Small intestine (tissue), 7 donors: ENCODE results near the gene GPC2. TPM values are rescaled to one million over a fixed set of nuclear protein-coding genes. Genes with fewer than 3 reads are reported as not detected.

Experiments used
- DNase-seq, 2 donors: peaks; one replicate each; pipeline versions ENCODE4 v3.0.0 to v3.0.0-alpha.2; 2013
- FAIRE-seq: peaks from 2 replicates; lab custom pipeline; 2012; peaks lifted over from hg19 to GRCh38; lab: Jason Lieb, UNC
- H3K27ac ChIP-seq, 3 donors: one replicate each; pipeline ENCODE4 v1.5.1; 2013; ENCODE audit warnings: low read length in 2 of 3, mild to moderate bottlenecking in 2 of 3, control low read depth in 1 of 3, inconsistent platforms in 1 of 3, low read depth in 1 of 3, moderate library complexity in 1 of 3
- H3K27me3 ChIP-seq, 3 donors: one replicate each; pipeline ENCODE4 v1.6.1; 2013; ENCODE audit warnings: low read length in 3 of 3, inconsistent platforms in 1 of 3; ENCODE audit not compliant: control insufficient read depth in 3 of 3, insufficient read depth in 3 of 3
- H3K36me3 ChIP-seq, 3 donors: one replicate each; pipeline ENCODE4 v1.6.1; 2013; ENCODE audit warnings: low read length in 3 of 3, inconsistent platforms in 1 of 3, low read depth in 1 of 3, mild to moderate bottlenecking in 1 of 3, moderate library complexity in 1 of 3; ENCODE audit not compliant: control insufficient read depth in 3 of 3, insufficient read depth in 2 of 3
- H3K4me1 ChIP-seq, 3 donors: one replicate each; pipeline ENCODE4 v1.6.1; 2013; ENCODE audit warnings: low read length in 2 of 3, inconsistent platforms in 1 of 3, low read depth in 1 of 3, mild to moderate bottlenecking in 1 of 3, moderate library complexity in 1 of 3; ENCODE audit not compliant: control insufficient read depth in 3 of 3, insufficient read depth in 2 of 3
- H3K4me3 ChIP-seq, 3 donors: one replicate each; pipeline ENCODE4 v1.5.1; 2013; ENCODE audit warnings: low read length in 3 of 3, control low read depth in 1 of 3, inconsistent platforms in 1 of 3, low read depth in 1 of 3, mild to moderate bottlenecking in 1 of 3, moderate library complexity in 1 of 3
- H3K9me3 ChIP-seq, 2 donors: one replicate each; pipeline ENCODE4 v1.6.1; 2013; ENCODE audit warnings: low read depth in 1 of 2, low read length in 1 of 2; ENCODE audit not compliant: control insufficient read depth in 2 of 2, insufficient read depth in 1 of 2
- WGBS, 3 donors: extraction: QIAGEN DNeasy Blood & Tissue Kit; methylation state at CpG; one replicate each; pipeline ENCODE4 v1.1.7; 2013; 5-methylcytosine and 5-hydroxymethylcytosine counted together
- polyA plus RNA-seq, 4 donors: library from polyadenylated mRNA; stranded (reverse) in 3 of 4; unstranded in 1 of 4; fragments of 200-250 nt in 3 of 4; fragments of 120-200 nt in 1 of 4; gene quantifications; one replicate each; pipeline versions ENCODE4 v1.2.1 to v1.2.3, GENCODE V29; 2013
- donor health status: healthy with polysubstance abuse.
- donor health status: control.
- donor health status: control.
- donor health status: Bipolar disorder and iron deficiency.
- donor health status: healthy.

Gene GPC2
- polyA plus RNA-seq, 4 donors: 0.94 to 2.1 TPM; not detected in 2

- FAIRE-seq: no peak
- no peaks in the 10 kb centered on the region for H3K9me3 ChIP-seq
- H3K27ac ChIP-seq: peak overlapping the region in 2 of 3 donors; percentile 34 to 75
These were observed 21.4 kb downstream of the GPC2 start for GRCh38 chr7:100155553-100156317.

GRCh38 chr7:100154651-100155491 is 22.3 kb downstream of the GPC2 start:
- H3K27ac ChIP-seq: peak overlapping the region; percentile 34 to 91 (median 75)
- no peak overlapping the region for H3K4me3 ChIP-seq
- DNase-seq: peak; percentile 80 to 81
- H3K4me1 ChIP-seq: peaks cover 5 to 50% (median 8%) of the 10 kb centered on the region in 3 donors
- H3K27me3 ChIP-seq: no peaks in the 10 kb centered on the region
- WGBS, 3 donors: 42 to 63% (median 52%) methylated on average over 26 to 30 of the region's 30 CpGs
- no peaks in the 10 kb centered on the region for H3K9me3 ChIP-seq
- peaks cover 3 to 57% (median 5%) of the 10 kb centered on the region in 3 donors for H3K36me3 ChIP-seq
- no peak for FAIRE-seq

More at GRCh38 chr7:100155553-100156317, 21.4 kb downstream of the GPC2 start:
- H3K4me3 ChIP-seq: no peak overlapping the region
- peaks cover 3 to 57% (median 5%) of the 10 kb centered on the region in 3 donors for H3K36me3 ChIP-seq
- peaks cover 4 to 50% (median 5%) of the 10 kb centered on the region in 3 donors for H3K4me1 ChIP-seq
- 62 to 79% (median 69%) methylated on average over 20 of the region's 20 CpGs for WGBS, 3 donors
- H3K27me3 ChIP-seq: no peaks in the 10 kb centered on the region
- no peak for DNase-seq

- H3K27me3 ChIP-seq: no peaks in the 10 kb centered on the region
- WGBS, 3 donors: 20 to 63% (median 37%) methylated on average over 16 of the region's 16 CpGs
- peak overlapping the region; percentile 75 to 91 (median 79) for H3K27ac ChIP-seq
- DNase-seq (peak; percentile 69 to 82), FAIRE-seq (no peak)
- H3K4me3 ChIP-seq: no peak overlapping the region
- H3K4me1 ChIP-seq: peaks cover 5 to 50% (median 8%) of the 10 kb centered on the region in 3 donors
- no peaks in the 10 kb centered on the region for H3K9me3 ChIP-seq
- peaks cover 3 to 57% (median 5%) of the 10 kb centered on the region in 3 donors for H3K36me3 ChIP-seq
These were observed 23.3 kb downstream of the GPC2 start for GRCh38 chr7:100153708-100154535.

- H3K27me3 ChIP-seq: no peaks in the 10 kb centered on the region
- H3K4me3 ChIP-seq: no peak overlapping the region
- H3K9me3 ChIP-seq: no peaks in the 10 kb centered on the region
- no peak for DNase-seq
- WGBS, 3 donors: 85 to 93% (median 91%) methylated on average over 18 of the region's 18 CpGs
- peaks cover 5 to 53% (median 8%) of the 10 kb centered on the region in 3 donors for H3K4me1 ChIP-seq
- H3K27ac ChIP-seq: peak overlapping the region; percentile 75 to 91 (median 79)
- H3K36me3 ChIP-seq: peaks cover 3 to 57% (median 5%) of the 10 kb centered on the region in 3 donors
- FAIRE-seq: no peak
These were observed 24.1 kb downstream of the GPC2 start for GRCh38 chr7:100152937-100153666.

GRCh38 chr7:100152404-100152803 is 24.8 kb downstream of the GPC2 start:
- Histone ChIP-seq H3K27me3 (no peaks in the 10 kb centered on the region), H3K4me3 (no peak overlapping the region), H3K4me1 (peaks cover 3 to 49% (median 8%) of the 10 kb centered on the region in 3 donors), H3K27ac (no peak overlapping the region), H3K9me3 (no peaks in the 10 kb centered on the region), H3K36me3 (peaks cover 3 to 55% (median 5%) of the 10 kb centered on the region in 3 donors)
- no peak for FAIRE-seq
- DNase-seq: no peak

- Histone ChIP-seq H3K27ac (peak within 1 kb of the TSS; percentile 66 to 92 (median 82)), H3K9me3 (no peaks in the 10 kb centered on the region), H3K27me3 (no peaks in the 10 kb centered on the region), H3K36me3 (peaks cover 0 to 18% (median 5%) of the 10 kb centered on the region in 3 donors), H3K4me3 (peak within 1 kb of the TSS; percentile 67 to 100 (median 83)), H3K4me1 (peaks cover 0 to 17% (median 8%) of the 10 kb centered on the region in 3 donors)
- 0 to 1% (median 1%) methylated on average over 39 to 46 of the region's 46 CpGs for WGBS, 3 donors
- FAIRE-seq: no peak
- peak; percentile 99 to 100 for DNase-seq
These were observed 28.4 kb downstream of the GPC2 start, which contains the start of gene LAMTOR4 for GRCh38 chr7:100148559-100149328. Gene LAMTOR4, plus strand, starts transcription at chr7:100148918. Its CDS starts 55 bp downstream, at chr7:100148973.

- no peaks in the 10 kb centered on the region for H3K9me3 ChIP-seq
- peak overlapping the region; percentile 31 to 47 (median 33) for H3K4me3 ChIP-seq
- H3K36me3 ChIP-seq: peaks cover 0 to 13% (median under 1%) of the 10 kb centered on the region in 3 donors
- H3K27ac ChIP-seq: peak overlapping the region; percentile 43 to 84 (median 82)
- no peaks in the 10 kb centered on the region for H3K27me3 ChIP-seq
- 5 to 12% (median 8%) methylated on average over 14 of the region's 14 CpGs for WGBS, 3 donors
- FAIRE-seq: no peak
- H3K4me1 ChIP-seq: peaks cover 0 to 12% (median 4%) of the 10 kb centered on the region in 3 donors
- DNase-seq: no peak
These were observed 29.0 kb downstream of the GPC2 start for GRCh38 chr7:100148225-100148558.
